Cardiac muscle cell (in vitro differentiated cells and primary cell): ENCODE measurements around the gene SLC9A3. TPM values are rescaled to one million over a fixed set of nuclear protein-coding genes. Genes with fewer than 3 reads are reported as not detected.

ENCODE experiments used
- DNase-seq, 2 donors: peaks; one replicate each; pipeline versions ENCODE4 v3.0.0 to v3.0.0-alpha.2; 2010 to 2017; ENCODE audit warnings: low read depth in 1 of 2, low spot score in 1 of 2
- H3K27ac ChIP-seq: fragments of 200-600 bp; sonication (generic); 2 replicates; pipeline ENCODE4 v1.5.1; 2016
- H3K27me3 ChIP-seq: fragments of 200-600 bp; sonication (generic); 2 replicates; pipeline ENCODE4 v1.6.0; 2016; ENCODE audit warnings: control low read depth
- H3K36me3 ChIP-seq: fragments of 200-600 bp; sonication (generic); 2 replicates; pipeline ENCODE4 v1.5.1; 2016; ENCODE audit warnings: control low read depth
- H3K4me1 ChIP-seq: fragments of 200-600 bp; sonication (generic); 2 replicates; pipeline ENCODE4 v1.8.1; 2017; ENCODE audit warnings: low read depth, mild to moderate bottlenecking, mixed run types
- H3K4me3 ChIP-seq: fragments of 200-600 bp; sonication (generic); 2 replicates; pipeline ENCODE4 v1.5.1; 2016; ENCODE audit warnings: mild to moderate bottlenecking
- H3K9me3 ChIP-seq: fragments of 200-600 bp; sonication (generic); 2 replicates; pipeline ENCODE4 v1.5.1; 2017; ENCODE audit warnings: low read depth, mild to moderate bottlenecking, control low read depth
- polyA plus RNA-seq: library from polyadenylated mRNA; unstranded; fragments of >200 nt; fragmentation: Nextera tagmentation; extraction: Ambion mirVana; gene quantifications from 2 replicates; pipeline ENCODE4 v1.2.1, GENCODE V29; 2016
- total RNA-seq: library from RNA; depleted of rRNA; stranded (reverse); fragments of >200 nt; gene quantifications from 2 replicates; pipeline ENCODE4 v1.2.3, GENCODE V29; 2016
- TF ChIP-seq, protein P1 (sequence below): IDR thresholded peaks from 2 replicates; pipeline ENCODE4 v1.5.1; 2012; ENCODE audit warnings: low read depth, mild to moderate bottlenecking, low read length

The SLC9A3 gene
- total and polyA plus RNA-seq, 2 experiments from 2014 or later = 4.8 to 15.3 TPM

- peaks cover 8% of the 10 kb centered on the region for H3K27me3 ChIP-seq
- TF ChIP-seq, protein P1, sequence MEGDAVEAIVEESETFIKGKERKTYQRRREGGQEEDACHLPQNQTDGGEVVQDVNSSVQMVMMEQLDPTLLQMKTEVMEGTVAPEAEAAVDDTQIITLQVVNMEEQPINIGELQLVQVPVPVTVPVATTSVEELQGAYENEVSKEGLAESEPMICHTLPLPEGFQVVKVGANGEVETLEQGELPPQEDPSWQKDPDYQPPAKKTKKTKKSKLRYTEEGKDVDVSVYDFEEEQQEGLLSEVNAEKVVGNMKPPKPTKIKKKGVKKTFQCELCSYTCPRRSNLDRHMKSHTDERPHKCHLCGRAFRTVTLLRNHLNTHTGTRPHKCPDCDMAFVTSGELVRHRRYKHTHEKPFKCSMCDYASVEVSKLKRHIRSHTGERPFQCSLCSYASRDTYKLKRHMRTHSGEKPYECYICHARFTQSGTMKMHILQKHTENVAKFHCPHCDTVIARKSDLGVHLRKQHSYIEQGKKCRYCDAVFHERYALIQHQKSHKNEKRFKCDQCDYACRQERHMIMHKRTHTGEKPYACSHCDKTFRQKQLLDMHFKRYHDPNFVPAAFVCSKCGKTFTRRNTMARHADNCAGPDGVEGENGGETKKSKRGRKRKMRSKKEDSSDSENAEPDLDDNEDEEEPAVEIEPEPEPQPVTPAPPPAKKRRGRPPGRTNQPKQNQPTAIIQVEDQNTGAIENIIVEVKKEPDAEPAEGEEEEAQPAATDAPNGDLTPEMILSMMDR = no peak
- DNase-seq = no peak
- no peaks in the 10 kb centered on the region for H3K9me3 ChIP-seq
- no peak overlapping the region for H3K27ac ChIP-seq
- no peaks in the 10 kb centered on the region for H3K36me3 ChIP-seq
- no peak overlapping the region for H3K4me3 ChIP-seq
- no peaks in the 10 kb centered on the region for H3K4me1 ChIP-seq
These were observed 19.7 kb downstream of the SLC9A3 start for GRCh38 chr5:504326-505154.

GRCh38 chr5:502325-503079, 21.7 kb downstream of the SLC9A3 start:
- H3K4me1 ChIP-seq = no peaks in the 10 kb centered on the region
- H3K36me3 ChIP-seq = no peaks in the 10 kb centered on the region
- peaks cover 22% of the 10 kb centered on the region for H3K27me3 ChIP-seq
- H3K27ac ChIP-seq = no peak overlapping the region
- no peak overlapping the region for H3K4me3 ChIP-seq
- no peaks in the 10 kb centered on the region for H3K9me3 ChIP-seq
- no peak for DNase-seq
- TF ChIP-seq, protein P1 = no peak

DNA sequence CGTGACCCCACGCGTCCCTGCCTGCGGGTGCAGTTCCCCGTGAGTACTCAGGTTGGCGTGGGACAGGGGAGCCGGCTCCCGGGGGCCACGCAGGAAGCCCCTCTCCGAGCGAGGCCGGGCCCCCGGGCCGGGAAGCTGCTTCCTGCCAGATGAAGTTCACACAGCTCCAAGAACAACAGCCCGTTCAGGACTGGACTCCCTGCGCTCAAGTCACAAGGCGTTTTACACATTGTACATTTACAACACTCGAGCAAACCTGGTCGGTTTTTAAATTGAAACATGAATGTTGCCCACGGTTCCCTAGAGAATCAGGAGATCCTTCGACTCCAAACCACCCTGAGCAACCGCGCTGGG, 22.4 kb downstream of the SLC9A3 start:
- peaks cover 28% of the 10 kb centered on the region for H3K27me3 ChIP-seq
- no peak for DNase-seq
- TF ChIP-seq, protein P1 = no peak
- H3K36me3 ChIP-seq = no peaks in the 10 kb centered on the region
- H3K27ac ChIP-seq = no peak overlapping the region
- H3K4me3 ChIP-seq = no peak overlapping the region
- no peaks in the 10 kb centered on the region for H3K9me3 ChIP-seq
- no peaks in the 10 kb centered on the region for H3K4me1 ChIP-seq

DNA sequence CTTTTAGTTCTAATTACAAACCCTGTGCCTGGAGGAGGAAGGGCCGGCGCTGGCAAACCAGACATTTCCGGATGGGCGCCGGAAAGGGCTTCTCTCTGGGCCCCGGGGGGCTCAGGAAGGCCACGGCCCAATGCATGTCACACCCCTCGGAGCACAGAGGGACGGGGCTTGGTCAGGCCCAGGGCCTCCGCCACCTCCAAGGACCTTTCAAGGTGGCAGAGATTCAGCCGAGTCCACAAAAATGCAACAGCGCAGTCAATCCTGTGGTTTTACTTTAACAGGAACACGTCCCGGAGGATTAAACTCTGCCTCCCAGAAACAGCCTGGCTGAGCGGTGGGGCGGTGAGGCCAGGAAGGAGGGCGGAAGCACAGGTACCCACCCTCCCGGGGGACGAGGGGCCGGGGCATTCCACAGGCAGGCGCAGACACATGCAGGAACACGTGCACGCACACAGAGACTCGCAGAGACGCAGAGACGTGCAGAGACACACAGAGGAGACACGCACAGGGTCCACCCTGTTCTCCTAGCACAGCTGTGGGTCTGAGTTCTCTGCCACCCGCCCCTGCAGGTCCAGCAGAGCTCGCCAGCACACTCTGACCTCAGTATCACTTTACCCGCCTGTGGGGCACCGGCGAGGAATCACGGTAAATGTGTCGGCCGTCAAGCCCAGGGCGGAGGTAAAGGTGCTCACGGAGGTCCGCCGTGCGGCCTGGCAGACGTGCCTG, 23.0 kb downstream of the SLC9A3 start:
- no peaks in the 10 kb centered on the region for H3K4me1 ChIP-seq
- peaks cover 29% of the 10 kb centered on the region for H3K27me3 ChIP-seq
- TF ChIP-seq, protein P1 = no peak
- no peak overlapping the region for H3K27ac ChIP-seq
- H3K9me3 ChIP-seq = no peaks in the 10 kb centered on the region
- no peaks in the 10 kb centered on the region for H3K36me3 ChIP-seq
- no peak overlapping the region for H3K4me3 ChIP-seq
- DNase-seq = no peak

DNA sequence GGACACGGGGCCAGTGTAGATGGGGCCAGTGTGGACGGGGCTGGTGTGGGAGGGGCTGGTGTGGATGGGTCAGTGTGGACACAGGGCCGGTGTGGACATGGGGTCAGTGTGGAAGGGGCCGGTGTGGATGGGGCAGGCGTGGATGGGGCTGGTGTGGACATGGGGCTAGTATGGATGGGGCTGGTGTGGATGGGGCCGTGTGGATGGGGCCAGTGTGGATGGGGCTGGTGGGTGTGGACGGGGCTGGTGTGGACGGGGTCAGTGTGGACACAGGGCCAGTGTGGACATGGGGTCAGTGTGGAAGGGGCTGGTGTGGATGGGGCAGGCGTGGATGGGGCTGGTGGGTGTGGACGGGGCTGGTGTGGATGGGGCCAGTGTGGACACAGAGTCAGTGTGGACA, 23.8 kb downstream of the SLC9A3 start:
- H3K4me3 ChIP-seq = no peak overlapping the region
- no peak for DNase-seq
- TF ChIP-seq, protein P1 = no peak
- H3K27me3 ChIP-seq = peaks cover 31% of the 10 kb centered on the region
- H3K9me3 ChIP-seq = no peaks in the 10 kb centered on the region
- no peaks in the 10 kb centered on the region for H3K36me3 ChIP-seq
- H3K4me1 ChIP-seq = no peaks in the 10 kb centered on the region
- H3K27ac ChIP-seq = no peak overlapping the region
